HCT116 (cell line): ENCODE data around the gene POP4. TPM values are rescaled to one million over a fixed set of nuclear protein-coding genes. Genes with fewer than 3 reads are reported as not detected.

ENCODE experiments used
- ATAC-seq: fragments of 200-7000 bp; cut with Tn5 transposase; 2 replicates; pipeline ENCODE4 v1.9.1; 2020; ENCODE audit warnings: mild to moderate bottlenecking, moderate library complexity
- BruUV-seq: library from RNA; stranded (reverse); fragments of 400-500 nt; replicated peaks from 2 replicates; lab custom pipeline; 2021; lab: Mats Ljungman, UMichigan
- CTCF ChIA-PET: fragments of 300-600 bp; sonication (Branson Sonifier 250); formaldehyde crosslinking; loops from one replicate; lab custom pipeline; 2021; ENCODE audit warnings: antibody characterized with exemption; lab: Charles Lee
- POLR2A ChIA-PET: fragments of 300-600, 350-600 bp; sonication (Branson Sonifier 250); formaldehyde crosslinking; loops from one replicate; lab custom pipeline; 2021; ENCODE audit warnings: antibody characterized with exemption; lab: Charles Lee
- RAD21 ChIA-PET, 2 experiments: fragments of 300-600 bp; sonication (Branson Sonifier 250); formaldehyde crosslinking; loops; one replicate each; lab custom pipeline; 2023; ENCODE audit warnings: low total read pairs in 2 of 2; ENCODE audit not compliant: uncharacterized antibody in 2 of 2, unreplicated experiment in 2 of 2, low non-redundant PET in 1 of 2; lab: Charles Lee
- DNase-seq: peaks from one replicate; pipeline ENCODE4 v3.0.0-alpha.2; 2010; ENCODE audit warnings: low read depth, low spot score
- H2AFZ ChIP-seq: fragments of 200-600 bp; shearing (Covaris generic), sonication (generic); 2 replicates; pipeline ENCODE4 v1.6.1; 2017; ENCODE audit warnings: low read depth, mixed run types, mixed read lengths, antibody characterized with exemption, low read length; ENCODE audit not compliant: poor library complexity, severe bottlenecking
- H3K27ac ChIP-seq: 2 replicates; pipeline ENCODE4 v1.5.1; 2012; ENCODE audit warnings: low read depth, low read length
- H3K27me3 ChIP-seq: fragments of 200-600 bp; sonication (generic); 2 replicates; pipeline ENCODE4 v1.6.1; 2016; ENCODE audit warnings: mixed run types, low read length, mixed read lengths; ENCODE audit not compliant: insufficient read depth
- H3K36me3 ChIP-seq, 2 experiments: fragments of 200-500 bp in 1 of 2; fragments of 200-600 bp in 1 of 2; sonication (Bioruptor generic) in 1 of 2; sonication (generic) in 1 of 2; 2 replicates each; pipeline versions ENCODE4 v1.5.1 to v1.6.1; 2014 to 2016; ENCODE audit warnings: low read length in 2 of 2, inconsistent platforms in 1 of 2, mixed read lengths in 1 of 2, mixed run types in 1 of 2; ENCODE audit not compliant: insufficient read depth in 2 of 2, control insufficient read depth in 1 of 2
- H3K4me1 ChIP-seq, 2 experiments: fragments of 200-600 bp in 1 of 2; sonication (generic) in 1 of 2; 2 replicates each; pipeline versions ENCODE4 v1.5.1 to v1.6.1; 2012 to 2017; ENCODE audit warnings: low read length in 2 of 2, inconsistent platforms in 1 of 2, mild to moderate bottlenecking in 1 of 2, mixed read lengths in 1 of 2, mixed run types in 1 of 2, moderate library complexity in 1 of 2; ENCODE audit not compliant: insufficient read depth in 2 of 2, control insufficient read depth in 1 of 2
- H3K4me2 ChIP-seq: fragments of 200-600 bp; sonication (generic); 2 replicates; pipeline ENCODE4 v1.6.1; 2017; ENCODE audit warnings: mixed run types, low read length, mixed read lengths
- H3K4me3 ChIP-seq, 2 experiments: fragments of 200-600 bp in 1 of 2; sonication (generic) in 1 of 2; replicated peaks in 1 of 2; 2 replicates each; pipeline ENCODE4 v1.5.1; 2011 to 2016; ENCODE audit warnings: low read length in 2 of 2, control low read depth in 1 of 2, low read depth in 1 of 2, mild to moderate bottlenecking in 1 of 2, mixed read lengths in 1 of 2, mixed run types in 1 of 2
- H3K79me2 ChIP-seq: fragments of 200-600 bp; sonication (generic); 2 replicates; pipeline ENCODE4 v1.6.1; 2017; ENCODE audit warnings: mild to moderate bottlenecking, mixed run types, low read length, moderate library complexity, mixed read lengths; ENCODE audit not compliant: insufficient read depth
- H3K9ac ChIP-seq: fragments of 200-600 bp; sonication (generic); 2 replicates; pipeline ENCODE4 v1.6.1; 2016; ENCODE audit warnings: low read length, mixed read lengths
- H3K9me2 ChIP-seq: fragments of 200-600 bp; sonication (generic), shearing (Covaris generic); 2 replicates; pipeline ENCODE4 v1.6.1; 2017; ENCODE audit warnings: mixed run types, mild to moderate bottlenecking, moderate library complexity; ENCODE audit not compliant: insufficient read depth
- H3K9me3 ChIP-seq, 2 experiments: fragments of 200-500 bp in 1 of 2; fragments of 200-600 bp in 1 of 2; sonication (Bioruptor generic) in 1 of 2; sonication (generic) in 1 of 2; 2 replicates each; pipeline ENCODE4 v1.6.1; 2014 to 2017; ENCODE audit warnings: low read length in 2 of 2, mixed read lengths in 2 of 2, inconsistent platforms in 1 of 2, low read depth in 1 of 2, mild to moderate bottlenecking in 1 of 2, mixed run types in 1 of 2, moderate library complexity in 1 of 2; ENCODE audit not compliant: control insufficient read depth in 1 of 2, insufficient read depth in 1 of 2
- H4K20me1 ChIP-seq: fragments of 200-600 bp; sonication (generic), shearing (Covaris generic); 2 replicates; pipeline ENCODE4 v1.6.1; 2017; ENCODE audit warnings: mixed run types, mild to moderate bottlenecking, moderate library complexity; ENCODE audit not compliant: insufficient read depth
- ATF3 ChIP-seq: IDR thresholded peaks from 2 replicates; pipeline ENCODE4 v1.6.1; 2012
- CTCF ChIP-seq, 3 experiments: fragments of 200-600 bp in 1 of 3; sonication (generic) in 1 of 3; IDR thresholded peaks in 2 of 3; conservative IDR thresholded peaks in 1 of 3; 2 replicates each; pipeline ENCODE4 v1.5.1; 2012 to 2017; ENCODE audit warnings: low read depth in 2 of 3, low read length in 2 of 3, antibody characterized with exemption in 1 of 3, borderline replicate concordance in 1 of 3, control low read depth in 1 of 3, mild to moderate bottlenecking in 1 of 3, mixed read lengths in 1 of 3, mixed run types in 1 of 3, moderate library complexity in 1 of 3; ENCODE audit not compliant: insufficient read depth in 1 of 3
- ELF1 ChIP-seq: IDR thresholded peaks from 2 replicates; pipeline ENCODE4 v1.6.1; 2012; ENCODE audit warnings: low read depth, borderline replicate concordance
- EZH2 ChIP-seq: fragments of 200-600 bp; sonication (generic); IDR thresholded peaks from 2 replicates; pipeline ENCODE4 v1.6.1; 2017; ENCODE audit warnings: antibody characterized with exemption, mixed run types
- POLR2AphosphoS5 ChIP-seq: IDR thresholded peaks from 2 replicates; pipeline ENCODE4 v1.6.1; 2011; ENCODE audit warnings: mild to moderate bottlenecking, low read depth, low read length, moderate library complexity
- RAD21 ChIP-seq: IDR thresholded peaks from 2 replicates; pipeline ENCODE4 v1.6.1; 2012; ENCODE audit warnings: low read depth, mild to moderate bottlenecking
- YY1 ChIP-seq: IDR thresholded peaks from 2 replicates; pipeline ENCODE4 v1.6.1; 2011; ENCODE audit warnings: low read length, low read depth, moderate library complexity, mild to moderate bottlenecking; ENCODE audit not compliant: insufficient replicate concordance; ENCODE audit errors: extremely low read depth
- ZNF274 ChIP-seq: fragments of 200-500 bp; sonication (Bioruptor generic); IDR thresholded peaks from 2 replicates; pipeline ENCODE4 v1.6.1; 2014; ENCODE audit warnings: mild to moderate bottlenecking, low read depth, low read length, inconsistent platforms
- intact Hi-C: fragments of 100-400 bp; cut with micrococcal nuclease; formaldehyde crosslinking; loops from 2 replicates; pipeline ENCODE4 v1.10.0; 2022
- total RNA-seq: library from RNA; stranded (reverse); gene quantifications from one replicate; pipeline ENCODE4 v1.2.1, GENCODE V29; 2021; ENCODE audit not compliant: unreplicated experiment

Gene POP4
- total RNA-seq, 1 experiment from 2014 or later, result 61.2 TPM

GRCh38 chr19:29653398-29653797 is 47.3 kb downstream of the POP4 start:
- POLR2A ChIA-PET, result no interaction called here
- Histone ChIP-seq H3K4me1 (no peaks in the 10 kb centered on the region), H3K9me3 (no peaks in the 10 kb centered on the region), H3K4me2 (no peak overlapping the region), H3K9me2 (no peaks in the 10 kb centered on the region), H2AFZ (no peak overlapping the region), H3K4me3 (no peak overlapping the region), H3K27ac (no peak overlapping the region), H3K27me3 (no peaks in the 10 kb centered on the region), H3K9ac (no peak overlapping the region), H4K20me1 (no peaks in the 10 kb centered on the region), H3K79me2 (no peaks in the 10 kb centered on the region), H3K36me3 (no peaks in the 10 kb centered on the region)
- ATAC-seq (no peak), DNase-seq (no peak)
- no peak for TF ChIP-seq POLR2AphosphoS5
- no peak for TF ChIP-seq EZH2
- no peak for TF ChIP-seq RAD21
- no peak for TF ChIP-seq ELF1
- TF ChIP-seq YY1, result no peak
- no peak for TF ChIP-seq CTCF (IDR thresholded peaks at IDR 0.05 in 2 of 3, conservative IDR thresholded peaks at IDR 0.05 in 1 of 3; ENCODE audit: borderline replicate concordance in 1 of 3, insufficient read depth in 1 of 3, low read depth in 2 of 3, low read length in 2 of 3)
- TF ChIP-seq ATF3, result no peak
- TF ChIP-seq ZNF274, result no peak
- RAD21 ChIA-PET, result no interaction called here
- BruUV-seq, result no TSS peak
- CTCF ChIA-PET, result no interaction called here
- intact Hi-C loops, result no loop called here
